GM12878 (cell line): Measurements from ENCODE around the gene BMPR1B.

Source experiments
- BCL11A ChIP-seq: IDR thresholded peaks from 2 replicates; pipeline ENCODE4 v1.6.1; 2011; ENCODE audit warnings: low read depth, low read length
- EP300 ChIP-seq, 2 experiments: fragments of 150-350 bp in 1 of 2; IDR thresholded peaks; 2 replicates each; pipeline ENCODE4 v1.6.1; 2011 to 2012; ENCODE audit warnings: low read depth in 2 of 2, low read length in 2 of 2, borderline replicate concordance in 1 of 2, improper control_type of control experiment in 1 of 2, inconsistent platforms in 1 of 2; ENCODE audit not compliant: control insufficient read depth in 1 of 2
- KAT2A ChIP-seq: conservative IDR thresholded peaks from 2 replicates; pipeline ENCODE4 v1.6.1; 2011; ENCODE audit warnings: low read depth, low read length; ENCODE audit not compliant: control insufficient read depth
- MLLT1 ChIP-seq: fragments of 450-650 bp; IDR thresholded peaks from 2 replicates; pipeline ENCODE4 v1.6.1; 2016; ENCODE audit warnings: mild to moderate bottlenecking
- POLR2A ChIP-seq: IDR thresholded peaks from 2 replicates; pipeline ENCODE4 v1.6.1; 2011; ENCODE audit warnings: low read depth, mild to moderate bottlenecking, low read length
- RAD21 ChIP-seq: IDR thresholded peaks from 2 replicates; pipeline ENCODE4 v1.6.1; 2011; ENCODE audit warnings: mild to moderate bottlenecking, low read depth, low read length, moderate library complexity; ENCODE audit not compliant: insufficient read depth
- TF ChIP-seq, protein P1 (sequence below): IDR thresholded peaks from 2 replicates; pipeline ENCODE4 v1.6.1; 2011; ENCODE audit warnings: borderline replicate concordance, low read depth, mild to moderate bottlenecking, moderate library complexity, mixed read lengths, low read length; ENCODE audit not compliant: insufficient read depth; ENCODE audit errors: extremely low read length
- TF ChIP-seq, protein P2 (sequence below), 3 experiments: IDR thresholded peaks in 2 of 3; conservative IDR thresholded peaks in 1 of 3; 2 replicates each; pipeline ENCODE4 v1.5.1; 2011; ENCODE audit warnings: low read depth in 3 of 3, low read length in 3 of 3, mild to moderate bottlenecking in 3 of 3, control low read depth in 2 of 3, moderate library complexity in 2 of 3, inconsistent platforms in 1 of 3, mixed read lengths in 1 of 3; ENCODE audit not compliant: control insufficient read depth in 2 of 3, insufficient read depth in 1 of 3; ENCODE audit errors: extremely low read depth in 1 of 3
- TF ChIP-seq, protein P3 (sequence below): fragments of 450-650 bp; formaldehyde crosslinking; IDR thresholded peaks from 2 replicates; pipeline ENCODE4 v1.4.0; 2020; ENCODE audit warnings: mild to moderate bottlenecking, moderate library complexity

DNA sequence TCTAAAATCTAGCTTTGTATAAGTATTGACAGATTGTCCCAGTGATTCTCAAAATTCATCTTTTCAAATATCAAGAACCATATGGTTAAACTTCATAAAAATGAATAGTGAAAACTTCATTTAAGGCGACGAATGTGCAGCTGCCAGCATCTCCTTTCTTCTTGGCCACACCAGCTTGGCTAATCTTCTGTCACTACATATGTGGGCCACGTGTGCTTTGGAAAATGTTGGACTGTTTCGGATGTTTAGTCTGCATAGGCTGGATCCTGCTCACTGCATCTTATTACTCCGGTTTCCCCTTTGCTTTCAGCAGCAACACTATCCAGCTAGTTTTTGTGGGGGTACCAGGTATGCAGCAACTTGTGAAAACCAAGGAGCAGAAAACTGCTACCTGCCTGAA lies 221.9 kb downstream of the BMPR1B start:
- TF ChIP-seq EP300 (IDR thresholded peaks at IDR 0.05; ENCODE audit: borderline replicate concordance in 1 of 2, control insufficient read depth in 1 of 2, low read depth in 2 of 2, low read length in 2 of 2) (no peak), MLLT1 (no peak), KAT2A (no peak), RAD21 (no peak), POLR2A (no peak), BCL11A (no peak)
- TF ChIP-seq, protein P1, sequence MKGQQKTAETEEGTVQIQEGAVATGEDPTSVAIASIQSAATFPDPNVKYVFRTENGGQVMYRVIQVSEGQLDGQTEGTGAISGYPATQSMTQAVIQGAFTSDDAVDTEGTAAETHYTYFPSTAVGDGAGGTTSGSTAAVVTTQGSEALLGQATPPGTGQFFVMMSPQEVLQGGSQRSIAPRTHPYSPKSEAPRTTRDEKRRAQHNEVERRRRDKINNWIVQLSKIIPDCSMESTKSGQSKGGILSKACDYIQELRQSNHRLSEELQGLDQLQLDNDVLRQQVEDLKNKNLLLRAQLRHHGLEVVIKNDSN, result no peak
- TF ChIP-seq, protein P2, sequence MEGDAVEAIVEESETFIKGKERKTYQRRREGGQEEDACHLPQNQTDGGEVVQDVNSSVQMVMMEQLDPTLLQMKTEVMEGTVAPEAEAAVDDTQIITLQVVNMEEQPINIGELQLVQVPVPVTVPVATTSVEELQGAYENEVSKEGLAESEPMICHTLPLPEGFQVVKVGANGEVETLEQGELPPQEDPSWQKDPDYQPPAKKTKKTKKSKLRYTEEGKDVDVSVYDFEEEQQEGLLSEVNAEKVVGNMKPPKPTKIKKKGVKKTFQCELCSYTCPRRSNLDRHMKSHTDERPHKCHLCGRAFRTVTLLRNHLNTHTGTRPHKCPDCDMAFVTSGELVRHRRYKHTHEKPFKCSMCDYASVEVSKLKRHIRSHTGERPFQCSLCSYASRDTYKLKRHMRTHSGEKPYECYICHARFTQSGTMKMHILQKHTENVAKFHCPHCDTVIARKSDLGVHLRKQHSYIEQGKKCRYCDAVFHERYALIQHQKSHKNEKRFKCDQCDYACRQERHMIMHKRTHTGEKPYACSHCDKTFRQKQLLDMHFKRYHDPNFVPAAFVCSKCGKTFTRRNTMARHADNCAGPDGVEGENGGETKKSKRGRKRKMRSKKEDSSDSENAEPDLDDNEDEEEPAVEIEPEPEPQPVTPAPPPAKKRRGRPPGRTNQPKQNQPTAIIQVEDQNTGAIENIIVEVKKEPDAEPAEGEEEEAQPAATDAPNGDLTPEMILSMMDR (IDR thresholded peaks at IDR 0.05 in 2 of 3, conservative IDR thresholded peaks at IDR 0.05 in 1 of 3; ENCODE audit: control insufficient read depth in 2 of 3, extremely low read depth in 1 of 3, insufficient read depth in 1 of 3, low read depth in 3 of 3, low read length in 3 of 3), result no peak
- TF ChIP-seq, protein P3, sequence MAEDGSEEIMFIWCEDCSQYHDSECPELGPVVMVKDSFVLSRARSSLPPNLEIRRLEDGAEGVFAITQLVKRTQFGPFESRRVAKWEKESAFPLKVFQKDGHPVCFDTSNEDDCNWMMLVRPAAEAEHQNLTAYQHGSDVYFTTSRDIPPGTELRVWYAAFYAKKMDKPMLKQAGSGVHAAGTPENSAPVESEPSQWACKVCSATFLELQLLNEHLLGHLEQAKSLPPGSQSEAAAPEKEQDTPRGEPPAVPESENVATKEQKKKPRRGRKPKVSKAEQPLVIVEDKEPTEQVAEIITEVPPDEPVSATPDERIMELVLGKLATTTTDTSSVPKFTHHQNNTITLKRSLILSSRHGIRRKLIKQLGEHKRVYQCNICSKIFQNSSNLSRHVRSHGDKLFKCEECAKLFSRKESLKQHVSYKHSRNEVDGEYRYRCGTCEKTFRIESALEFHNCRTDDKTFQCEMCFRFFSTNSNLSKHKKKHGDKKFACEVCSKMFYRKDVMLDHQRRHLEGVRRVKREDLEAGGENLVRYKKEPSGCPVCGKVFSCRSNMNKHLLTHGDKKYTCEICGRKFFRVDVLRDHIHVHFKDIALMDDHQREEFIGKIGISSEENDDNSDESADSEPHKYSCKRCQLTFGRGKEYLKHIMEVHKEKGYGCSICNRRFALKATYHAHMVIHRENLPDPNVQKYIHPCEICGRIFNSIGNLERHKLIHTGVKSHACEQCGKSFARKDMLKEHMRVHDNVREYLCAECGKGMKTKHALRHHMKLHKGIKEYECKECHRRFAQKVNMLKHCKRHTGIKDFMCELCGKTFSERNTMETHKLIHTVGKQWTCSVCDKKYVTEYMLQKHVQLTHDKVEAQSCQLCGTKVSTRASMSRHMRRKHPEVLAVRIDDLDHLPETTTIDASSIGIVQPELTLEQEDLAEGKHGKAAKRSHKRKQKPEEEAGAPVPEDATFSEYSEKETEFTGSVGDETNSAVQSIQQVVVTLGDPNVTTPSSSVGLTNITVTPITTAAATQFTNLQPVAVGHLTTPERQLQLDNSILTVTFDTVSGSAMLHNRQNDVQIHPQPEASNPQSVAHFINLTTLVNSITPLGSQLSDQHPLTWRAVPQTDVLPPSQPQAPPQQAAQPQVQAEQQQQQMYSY, result no peak
